COLO829 (cell line): ENCODE measurements around the gene KCNJ6.

ENCODE experiments used
- DNase-seq: peaks from one replicate; pipeline ENCODE4 v3.0.0; 2012; ENCODE audit warnings: low spot score

KCNJ6 gene

DNA sequence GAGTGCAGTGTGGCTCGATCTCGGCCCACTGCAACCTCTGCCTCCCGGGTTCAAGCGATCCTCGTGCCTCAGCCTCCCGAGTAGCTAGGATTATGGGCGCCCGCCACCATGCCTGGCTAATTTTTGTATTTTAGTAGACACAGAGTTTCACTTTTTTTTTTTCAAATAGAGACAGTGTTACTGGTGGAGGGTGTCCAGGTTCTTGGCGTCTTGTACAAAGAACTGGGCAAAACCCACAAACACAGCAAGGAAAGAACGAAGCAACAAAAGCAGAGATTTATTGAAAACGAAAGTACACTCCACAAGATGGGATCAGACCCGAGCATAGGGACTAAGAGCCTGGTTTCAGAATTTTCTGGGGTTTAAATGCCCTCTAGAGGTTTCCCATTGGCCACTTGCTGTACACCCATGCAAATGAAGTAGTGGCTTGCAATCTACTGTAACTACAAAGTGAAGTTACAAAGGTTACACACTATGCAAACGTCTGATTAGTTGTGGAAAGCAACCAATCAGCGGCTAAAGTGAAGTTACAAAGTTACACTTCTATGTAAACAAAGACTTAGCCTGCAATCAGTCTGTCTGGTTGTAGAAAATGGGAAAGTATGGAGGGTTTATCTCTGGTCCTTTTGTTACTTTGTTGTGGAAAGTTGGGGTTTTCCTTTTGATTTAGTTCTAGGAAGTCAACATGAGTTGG lies 350.6 kb downstream of the KCNJ6 start:
- DNase-seq, result no peak

DNA sequence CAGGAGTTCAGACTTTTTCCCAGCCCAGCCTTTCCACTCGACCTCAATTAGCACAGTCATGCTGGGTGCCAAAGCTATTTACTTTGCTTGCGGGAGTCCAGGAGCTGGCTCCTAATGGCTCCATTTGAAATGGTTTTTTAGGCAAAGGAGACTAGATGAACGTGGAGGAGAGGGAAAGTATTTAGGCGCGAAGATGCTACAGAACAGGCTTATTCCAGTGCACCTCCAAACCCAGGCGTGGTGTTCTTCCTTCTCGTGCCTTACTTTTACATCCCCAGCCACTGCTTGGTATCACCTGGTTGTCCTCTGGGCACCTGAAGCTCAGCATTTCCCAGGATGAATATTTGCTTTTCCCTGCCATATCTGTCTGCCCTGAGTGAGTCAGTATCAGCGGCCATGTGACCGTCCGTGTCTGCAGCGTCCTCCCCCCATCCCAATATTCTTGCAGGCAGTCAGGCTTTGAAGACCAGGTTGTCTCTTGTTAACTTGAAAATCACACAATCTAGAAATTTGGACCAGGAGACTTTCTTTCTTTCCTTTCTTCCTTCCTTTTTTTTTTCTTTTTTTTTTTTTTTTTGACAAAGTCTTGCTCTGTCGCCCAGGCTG lies 351.2 kb downstream of the KCNJ6 start:
- no peak for DNase-seq

DNA sequence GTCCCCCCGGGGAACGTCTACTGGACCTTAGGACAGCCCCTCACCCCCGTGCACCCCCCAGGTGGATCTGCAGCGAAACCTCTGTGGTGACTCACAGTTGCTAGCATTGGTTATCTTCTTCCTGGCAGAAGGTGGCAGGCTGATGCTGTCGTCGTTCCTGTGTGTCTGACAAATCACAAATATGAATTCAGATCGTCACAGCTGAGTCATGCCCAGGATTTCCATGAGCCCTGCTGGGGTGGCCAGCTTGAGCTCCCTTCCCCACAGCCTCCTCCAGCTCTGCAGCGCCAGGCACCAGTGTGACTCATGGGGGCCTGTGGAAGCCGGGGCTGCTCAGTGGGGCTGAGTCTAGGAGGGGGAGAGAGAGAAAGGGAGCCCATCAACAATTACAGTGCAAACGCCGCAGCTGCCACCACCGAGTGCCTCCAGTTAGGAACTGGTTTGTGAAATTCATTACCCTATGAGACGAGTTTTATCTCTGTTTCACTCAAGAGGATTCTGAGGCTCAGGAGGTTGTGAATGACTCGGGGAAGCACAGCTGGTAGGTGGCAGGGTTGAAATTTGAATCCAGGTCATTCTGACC lies 351.8 kb downstream of the KCNJ6 start:
- DNase-seq, result peak; percentile 6

DNA sequence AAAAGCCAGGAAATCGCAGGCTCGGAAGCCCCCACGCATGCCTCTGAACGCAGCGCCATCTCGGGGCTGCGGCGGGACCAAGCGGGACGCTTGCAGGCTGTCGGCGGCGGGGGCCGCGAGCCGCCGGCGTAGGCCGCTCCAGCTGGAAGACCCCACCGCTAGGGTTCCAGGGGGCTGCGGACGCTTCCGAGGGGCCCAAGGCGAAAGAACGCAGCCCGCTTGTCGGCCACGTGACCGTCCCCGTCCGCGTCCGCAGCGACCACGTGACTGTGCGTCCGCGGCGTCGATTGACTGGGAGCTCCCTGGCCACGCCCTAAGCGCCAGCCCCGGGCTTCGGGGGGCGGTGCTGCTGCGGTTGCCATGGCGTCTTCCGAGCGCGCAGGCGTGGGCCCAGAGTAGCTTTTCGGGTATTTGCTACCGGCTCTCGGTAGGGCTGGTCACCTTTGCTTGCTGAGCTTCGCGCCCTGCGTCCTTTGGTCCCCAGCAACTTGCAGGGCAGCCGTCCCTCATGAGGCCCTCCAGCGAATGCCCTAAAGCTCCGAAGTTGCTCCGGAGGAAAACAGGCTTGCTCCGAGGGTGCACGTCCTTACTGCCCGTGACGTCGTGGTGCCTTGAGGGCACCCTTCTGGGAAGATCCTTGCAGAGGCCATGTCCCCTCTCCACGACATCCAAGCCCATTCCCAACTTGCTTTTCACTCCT lies 352.5 kb downstream of the KCNJ6 start:
- peak; percentile 73 for DNase-seq

DNA sequence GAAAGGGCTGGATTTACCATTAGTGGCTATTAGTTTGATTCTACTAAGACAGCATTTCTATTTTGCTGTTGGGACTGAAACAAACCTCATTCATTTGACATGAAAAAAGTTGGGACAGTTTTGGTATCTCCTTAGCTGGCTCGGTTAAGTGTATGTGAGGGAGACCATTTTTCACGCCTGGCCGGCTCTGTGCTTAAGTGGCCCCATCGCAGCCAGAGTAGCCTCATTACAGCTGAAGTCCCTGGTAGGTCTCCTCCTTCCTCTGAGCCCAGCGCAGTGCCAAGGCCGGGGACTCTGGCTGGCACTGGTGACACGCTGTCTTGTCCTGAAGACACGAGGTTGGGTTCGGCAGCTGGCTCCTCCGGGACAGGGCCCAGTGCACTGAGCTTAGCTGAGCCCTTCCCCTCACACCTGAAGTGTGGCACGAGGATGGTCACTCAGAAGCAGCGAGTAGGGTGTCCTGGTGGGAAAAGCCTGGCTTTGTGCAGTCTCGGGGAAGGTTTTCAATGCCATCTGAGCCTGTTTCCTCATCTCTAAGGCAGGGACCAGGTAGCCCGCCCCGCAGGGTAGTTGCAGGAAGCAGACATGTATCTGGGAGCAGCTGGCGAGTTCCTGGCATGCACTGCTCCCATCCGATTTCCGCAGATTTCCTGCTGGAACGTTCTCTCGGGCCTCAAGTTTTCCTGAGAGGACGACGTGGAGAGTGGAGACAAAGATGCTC lies 353.2 kb downstream of the KCNJ6 start:
- no peak for DNase-seq

DNA sequence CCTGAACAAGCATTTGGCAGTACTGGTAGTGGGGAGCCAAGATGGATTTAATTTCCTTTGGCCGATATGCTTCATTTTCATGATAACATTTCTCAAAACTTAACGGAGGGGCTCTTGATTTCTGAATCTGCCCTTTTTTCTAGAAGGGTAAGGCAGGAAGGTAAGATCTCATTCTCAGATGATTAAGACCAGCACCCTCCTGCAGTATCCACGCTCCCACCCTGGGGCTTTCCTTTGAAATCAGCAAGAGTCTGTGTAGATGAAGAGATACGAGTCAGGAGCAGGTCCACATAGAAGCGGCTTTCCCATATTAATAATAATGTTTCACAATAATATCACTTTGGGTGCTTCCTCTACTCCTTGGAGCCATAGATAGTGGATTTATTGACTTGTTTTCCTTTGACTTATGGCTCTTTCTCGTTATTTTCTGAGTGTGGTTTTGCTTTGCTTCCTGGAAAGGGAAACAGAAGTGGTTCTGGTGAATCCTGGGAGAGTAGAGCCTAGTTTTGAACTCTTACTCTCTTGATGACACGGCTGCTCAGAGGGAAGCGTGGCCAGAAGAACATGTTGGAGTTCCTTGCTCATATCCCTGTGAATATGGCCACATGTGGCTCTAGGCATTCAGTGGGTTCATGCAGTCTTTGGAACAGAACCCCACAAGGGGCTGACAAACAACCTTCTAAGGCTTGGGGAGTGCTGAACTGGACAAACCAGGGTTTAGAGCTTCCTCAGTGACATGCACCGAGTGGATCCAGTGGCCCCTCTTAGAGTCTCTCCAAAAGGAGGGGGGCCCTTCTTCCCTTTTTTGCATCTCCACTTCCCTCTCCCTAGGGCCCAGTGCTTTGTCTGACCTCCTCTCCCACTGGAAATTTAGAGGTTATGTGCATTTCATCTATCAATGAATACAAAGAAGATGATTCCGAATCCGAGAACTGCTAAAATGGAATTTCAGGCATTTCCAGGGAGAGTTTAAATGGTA lies 354.0 kb downstream of the KCNJ6 start:
- DNase-seq, result no peak

DNA sequence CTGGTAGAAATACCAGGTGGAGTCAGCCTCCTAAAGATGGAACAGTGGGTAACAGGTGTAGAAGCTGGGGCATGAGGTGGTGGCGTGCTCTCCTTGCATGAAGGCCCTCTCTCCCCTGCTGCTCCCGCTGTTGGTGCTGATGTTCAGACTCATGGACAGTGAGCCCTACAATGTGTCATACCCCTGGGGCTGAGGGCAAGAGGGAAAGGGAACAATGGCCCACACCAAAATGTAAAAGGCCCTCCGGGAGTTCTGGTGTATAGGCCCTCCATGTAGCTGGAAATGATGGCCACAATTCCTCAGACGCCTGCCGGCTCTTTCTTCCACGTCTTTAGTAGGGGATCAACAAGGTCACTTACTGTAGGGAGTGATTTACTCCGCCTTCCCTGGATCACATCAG lies 354.8 kb downstream of the KCNJ6 start:
- DNase-seq, result no peak

DNA sequence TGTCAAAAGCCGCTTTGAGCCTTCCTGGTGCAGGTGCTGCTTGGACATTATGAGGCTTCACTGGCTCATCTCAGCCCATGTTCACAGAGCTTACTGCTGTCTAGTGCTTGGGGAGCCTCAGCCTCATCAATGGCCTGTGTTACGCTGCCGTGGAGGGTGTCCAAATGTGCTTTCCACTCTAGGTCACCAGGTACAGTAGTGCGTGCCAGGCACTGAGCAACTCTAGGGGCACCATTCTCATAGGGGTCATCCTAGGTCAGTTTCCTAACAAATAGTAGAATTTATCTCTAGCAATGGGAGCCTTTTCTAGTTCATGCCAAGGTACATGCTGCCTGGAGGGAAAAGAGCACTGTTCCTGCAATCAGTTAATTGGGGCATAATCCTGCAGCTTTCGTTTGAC lies 355.9 kb downstream of the KCNJ6 start:
- DNase-seq, result no peak

DNA sequence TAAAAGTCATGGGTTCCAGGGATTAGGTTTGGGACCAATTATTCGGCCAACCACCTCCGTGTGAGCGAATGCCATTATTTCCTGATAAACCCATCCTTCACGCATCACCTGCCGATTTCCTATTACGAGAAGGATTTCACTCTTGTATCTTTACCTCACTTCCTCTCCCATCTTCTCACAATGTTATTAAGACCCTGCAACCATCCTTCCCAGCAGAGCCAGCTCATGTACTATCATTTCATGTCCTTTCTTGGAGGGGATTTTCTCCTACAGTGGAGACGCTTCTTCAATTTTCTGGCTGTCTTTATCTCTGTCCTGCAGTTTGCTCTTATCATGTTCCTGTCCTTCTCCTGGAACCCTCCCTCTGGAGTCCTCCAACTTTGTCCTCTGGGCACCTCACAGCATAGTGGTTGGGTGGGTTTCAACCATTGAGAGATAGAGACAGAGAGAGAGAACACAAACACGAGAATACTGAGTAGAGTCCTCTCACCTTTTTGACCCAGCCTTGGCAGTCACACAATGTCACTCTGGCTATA lies 357.5 kb downstream of the KCNJ6 start:
- no peak for DNase-seq
